HepG2 (cell line): Measurements from ENCODE around the gene VWA3B. TPM values are rescaled to one million over a fixed set of nuclear protein-coding genes. Genes with fewer than 3 reads are reported as not detected.

Experiments used
- ATAC-seq: fragments of 200-7000 bp; cut with Tn5 transposase; 3 replicates; pipeline ENCODE4 v1.9.1; 2020; ENCODE audit warnings: mild to moderate bottlenecking, moderate library complexity
- BruUV-seq: library from RNA; stranded (reverse); fragments of 400-500 nt; replicated peaks from 2 replicates; lab custom pipeline; 2021; lab: Mats Ljungman, UMichigan
- CTCF ChIA-PET: fragments of 300-600 bp; formaldehyde crosslinking; extraction: SDS; loops from one replicate; lab custom pipeline; 2021; ENCODE audit warnings: low total read pairs, inconsistent platforms, low intra/inter-chr PET ratio; lab: Yijun Ruan, JAX
- POLR2A ChIA-PET: fragments of 350-600 bp; sonication (Branson Sonifier 250); formaldehyde crosslinking; loops from one replicate; lab custom pipeline; 2020; ENCODE audit warnings: antibody characterized with exemption, inconsistent platforms; lab: Yijun Ruan, JAX
- DNase-seq: peaks from one replicate; pipeline ENCODE4 v3.0.0-alpha.2; 2015; ENCODE audit warnings: low spot score
- FAIRE-seq: peaks from 3 replicates; lab custom pipeline; 2011; peaks lifted over from hg19 to GRCh38; lab: Jason Lieb, UNC
- H2AFZ ChIP-seq: one replicate; pipeline ENCODE4 v1.6.1; 2011; ENCODE audit warnings: low read length, inconsistent platforms
- H3K27ac ChIP-seq: fragments of 300-600 bp; 3 replicates; pipeline ENCODE4 v1.8.0; 2011; ENCODE audit warnings: mixed run types, mild to moderate bottlenecking, mixed read lengths, low read length, inconsistent platforms; ENCODE audit not compliant: insufficient read depth; ENCODE audit errors: extremely low read length
- H3K27me3 ChIP-seq, 2 experiments: fragments of 200-600 bp in 1 of 2; 2 replicates in 1 of 2; 3 replicates in 1 of 2; pipeline versions ENCODE4 v1.6.0 to v1.8.0; 2011; ENCODE audit warnings: low read length in 2 of 2, mild to moderate bottlenecking in 2 of 2, moderate library complexity in 2 of 2, inconsistent platforms in 1 of 2; ENCODE audit not compliant: insufficient read depth in 2 of 2, control insufficient read depth in 1 of 2
- H3K36me3 ChIP-seq, 2 experiments: fragments of 200-600 bp in 1 of 2; replicated peaks in 1 of 2; 2 replicates in 1 of 2; 3 replicates in 1 of 2; pipeline versions ENCODE4 v1.5.1 to v1.8.0; 2011; ENCODE audit warnings: low read length in 2 of 2, inconsistent platforms in 1 of 2; ENCODE audit not compliant: insufficient read depth in 2 of 2, control insufficient read depth in 1 of 2
- H3K4me1 ChIP-seq: 2 replicates; pipeline ENCODE4 v1.5.1; 2012; ENCODE audit warnings: low read length, inconsistent platforms; ENCODE audit not compliant: insufficient read depth
- H3K4me2 ChIP-seq: 2 replicates; pipeline ENCODE4 v1.6.0; 2011; ENCODE audit warnings: low read depth, low read length, inconsistent platforms
- H3K4me3 ChIP-seq, 3 experiments: fragments of 200-600 bp in 1 of 3; sonication (generic), shearing (Covaris generic) in 1 of 3; replicated peaks in 1 of 3; 2 replicates each; pipeline ENCODE4 v1.5.1; 2011 to 2016; ENCODE audit warnings: low read length in 3 of 3, inconsistent platforms in 2 of 3, low read depth in 2 of 3, mild to moderate bottlenecking in 2 of 3, control low read depth in 1 of 3, mixed read lengths in 1 of 3; ENCODE audit not compliant: insufficient read depth in 1 of 3
- H3K79me2 ChIP-seq: one replicate; pipeline ENCODE4 v1.6.1; 2011; ENCODE audit warnings: low read length, inconsistent platforms; ENCODE audit not compliant: insufficient read depth
- H3K9ac ChIP-seq: 2 replicates; pipeline ENCODE4 v1.6.0; 2011; ENCODE audit warnings: mild to moderate bottlenecking, low read depth, low read length, inconsistent platforms; ENCODE audit not compliant: insufficient read depth
- H3K9me3 ChIP-seq: 2 replicates; pipeline ENCODE4 v1.5.1; 2012; ENCODE audit warnings: mild to moderate bottlenecking, low read length
- H4K20me1 ChIP-seq: 2 replicates; pipeline ENCODE4 v1.6.0; 2011; ENCODE audit warnings: inconsistent platforms, mild to moderate bottlenecking, low read length, moderate library complexity; ENCODE audit not compliant: insufficient read depth
- BRD4 ChIP-seq: sonication (generic); formaldehyde crosslinking; IDR thresholded peaks from 2 replicates; pipeline ENCODE4 v1.4.0; 2020; ENCODE audit warnings: missing genetic modification reagents
- BRF2 ChIP-seq: sonication (generic); formaldehyde crosslinking; IDR thresholded peaks from 2 replicates; pipeline ENCODE4 v1.8.1; 2022; ENCODE audit warnings: mild to moderate bottlenecking, missing genetic modification reagents
- DNMT3B ChIP-seq: conservative IDR thresholded peaks from 2 replicates; pipeline ENCODE4 v1.6.1; 2016; ENCODE audit warnings: missing biosample characterization, control low read depth
- JUNB ChIP-seq: sonication (generic); formaldehyde crosslinking; IDR thresholded peaks from 2 replicates; pipeline ENCODE4 v1.8.0; 2022; ENCODE audit warnings: missing genetic modification reagents, mild to moderate bottlenecking, borderline replicate concordance
- KAT7 ChIP-seq: IDR thresholded peaks from 2 replicates; pipeline ENCODE4 v1.6.1; 2018; ENCODE audit warnings: borderline replicate concordance, missing compliant biosample characterization
- KLF6 ChIP-seq: IDR thresholded peaks from 2 replicates; pipeline ENCODE4 v1.8.0; 2016; ENCODE audit warnings: missing biosample characterization, missing genetic modification reagents
- MXD1 ChIP-seq: sonication (generic); formaldehyde crosslinking; IDR thresholded peaks from 2 replicates; pipeline ENCODE4 v1.4.0; 2020; ENCODE audit warnings: mild to moderate bottlenecking, missing genetic modification reagents
- NBN ChIP-seq: fragments of 450-650 bp; conservative IDR thresholded peaks from 2 replicates; pipeline ENCODE4 v1.6.1; 2017
- NFKB2 ChIP-seq: sonication (generic); formaldehyde crosslinking; IDR thresholded peaks from 2 replicates; pipeline ENCODE4 v1.4.0; 2020; ENCODE audit warnings: missing genetic modification reagents, borderline replicate concordance
- ONECUT2 ChIP-seq: sonication (generic); formaldehyde crosslinking; IDR thresholded peaks from 2 replicates; pipeline ENCODE4 v1.4.0; 2020; ENCODE audit warnings: missing genetic modification reagents
- RBM22 ChIP-seq: fragments of 200-400 bp; formaldehyde crosslinking; optimal IDR thresholded peaks from 2 replicates; pipeline ENCODE3; 2017; ENCODE audit warnings: mild to moderate bottlenecking, low read length, moderate library complexity
- REXO4 ChIP-seq: sonication (generic); formaldehyde crosslinking; IDR thresholded peaks from 2 replicates; pipeline ENCODE4 v1.8.0; 2022; ENCODE audit warnings: missing genetic modification reagents, mild to moderate bottlenecking, borderline replicate concordance
- SOX6 ChIP-seq, 2 experiments: fragments of 450-650 bp in 1 of 2; sonication (generic) in 1 of 2; formaldehyde crosslinking in 1 of 2; IDR thresholded peaks; 2 replicates each; pipeline versions ENCODE4 v1.4.0 to v1.6.1; 2017 to 2020; ENCODE audit warnings: antibody characterized with exemption in 1 of 2, mild to moderate bottlenecking in 1 of 2, missing genetic modification reagents in 1 of 2
- SP2 ChIP-seq: sonication (generic); formaldehyde crosslinking; IDR thresholded peaks from 2 replicates; pipeline ENCODE4 v1.5.1; 2020; ENCODE audit warnings: mild to moderate bottlenecking, missing genetic modification reagents
- ZFX ChIP-seq: sonication (generic); formaldehyde crosslinking; IDR thresholded peaks from 2 replicates; pipeline ENCODE4 v1.4.0; 2020; ENCODE audit warnings: mild to moderate bottlenecking, low read depth, missing genetic modification reagents, moderate library complexity
- ZNF224 ChIP-seq: sonication (generic); formaldehyde crosslinking; IDR thresholded peaks from 2 replicates; pipeline ENCODE4 v1.5.0; 2020; ENCODE audit warnings: mild to moderate bottlenecking, missing genetic modification reagents
- ZNF543 ChIP-seq: sonication (generic); formaldehyde crosslinking; IDR thresholded peaks from 2 replicates; pipeline ENCODE4 v1.4.0; 2020; ENCODE audit warnings: mild to moderate bottlenecking, missing genetic modification reagents
- ZNF615 ChIP-seq: sonication (generic); formaldehyde crosslinking; IDR thresholded peaks from 2 replicates; pipeline ENCODE4 v1.5.0; 2020; ENCODE audit warnings: mild to moderate bottlenecking, missing genetic modification reagents, borderline replicate concordance
- ZNF670 ChIP-seq: sonication (generic); formaldehyde crosslinking; IDR thresholded peaks from 2 replicates; pipeline ENCODE4 v1.8.0; 2022; ENCODE audit warnings: mild to moderate bottlenecking, missing genetic modification reagents, borderline replicate concordance
- WGBS: methylation state at CpG from one replicate; pipeline ENCODE4 v1.1.6; 2017; ENCODE audit warnings: low lambda C conversion rate; 5-methylcytosine and 5-hydroxymethylcytosine counted together
- in situ Hi-C: cut with HindIII; loops from 2 replicates; pipeline ENCODE4 v1.10.0; 2017; ENCODE audit warnings: low pct_unique_long_range_greater_than_20kb; ENCODE audit not compliant: extremely low pct_ligation_motif_present
- intact Hi-C: fragments of 100-400 bp; cut with micrococcal nuclease; formaldehyde crosslinking; loops from one replicate; pipeline ENCODE4 v1.10.0; 2022; ENCODE audit not compliant: unreplicated experiment
- polyA plus RNA-seq, 8 experiments: library from polyadenylated mRNA; depleted of rRNA in 3 of 8; stranded (reverse) in 7 of 8; unstranded in 1 of 8; fragments of >200 nt; fragmentation: Illumina TruSeq in 4 of 8; extraction: Trizol in 4 of 8; gene quantifications; 2 replicates each; pipeline versions ENCODE4 v1.2.1 to v1.2.3, GENCODE V29; 2011 to 2016; ENCODE audit warnings: low read depth in 4 of 8, missing spikeins in 1 of 8, mixed read lengths in 1 of 8; ENCODE audit not compliant: insufficient read depth in 1 of 8
- total RNA-seq, 5 experiments: library from RNA; depleted of rRNA; stranded (reverse); fragments of >200 nt; fragmentation: Illumina TruSeq; extraction: Trizol; gene quantifications; 2 replicates each; pipeline ENCODE4 v1.2.3, GENCODE V29; 2016; ENCODE audit warnings: low read depth in 1 of 5
- TF ChIP-seq, protein P1 (sequence below): sonication (generic); formaldehyde crosslinking; IDR thresholded peaks from 2 replicates; pipeline ENCODE4 v1.8.1; 2023; ENCODE audit warnings: missing genetic modification reagents, mild to moderate bottlenecking, borderline replicate concordance

Gene VWA3B
- total and polyA plus RNA-seq, 2 of the 13 experiments (the other 11 are each of a cell fraction or from before 2014, with no cell fraction given), result not detected

- in situ Hi-C loops, result no loop called here
- no peak for DNase-seq
- Histone ChIP-seq H4K20me1 (no peaks in the 10 kb centered on the region), H3K27me3 (peaks cover under 1 to 43% of the 10 kb centered on the region in 2 experiments; a peak in 4 of 5 replicates), H3K4me3 (no peak overlapping the region), H3K27ac (no peak overlapping the region), H3K9ac (no peak overlapping the region), H3K4me1 (no peaks in the 10 kb centered on the region), H3K4me2 (no peak overlapping the region), H2AFZ (no peak overlapping the region), H3K36me3 (no peaks in the 10 kb centered on the region), H3K79me2 (no peaks in the 10 kb centered on the region), H3K9me3 (no peaks in the 10 kb centered on the region)
- no peak for TF ChIP-seq NBN
- no peak for TF ChIP-seq SOX6 (IDR thresholded peaks at IDR 0.05)
- TF ChIP-seq SOX6 (CRISPR knock-in tag; IDR thresholded peaks at IDR 0.05), result no peak
- TF ChIP-seq REXO4 (CRISPR knock-in tag), result no peak
- no peak for TF ChIP-seq KLF6 (CRISPR knock-in tag)
- no peak for TF ChIP-seq RBM22
- no peak for TF ChIP-seq BRD4 (CRISPR knock-in tag)
- TF ChIP-seq ZNF543, result no peak
- no peak for TF ChIP-seq ONECUT2
- TF ChIP-seq SP2 (CRISPR knock-in tag), result no peak
- CTCF ChIA-PET, result no interaction called here
- FAIRE-seq, result no peak
- no peak for ATAC-seq
- 3% methylated on average over 2 of the region's 2 CpGs for WGBS
- intact Hi-C loops, result no loop called here
- BruUV-seq, result no TSS peak
- POLR2A ChIA-PET, result no interaction called here
Measured at GRCh38 chr2:98177286-98177685, 90.3 kb downstream of the VWA3B start.

GRCh38 chr2:98177986-98178385, 91.0 kb downstream of the VWA3B start:
- Histone ChIP-seq H3K9ac (no peak overlapping the region), H2AFZ (no peak overlapping the region), H3K4me2 (no peak overlapping the region), H3K79me2 (no peaks in the 10 kb centered on the region), H3K27me3 (peaks cover 0 to 39% of the 10 kb centered on the region in 2 experiments; a peak in 4 of 5 replicates), H3K4me3 (no peak overlapping the region), H4K20me1 (no peaks in the 10 kb centered on the region), H3K27ac (no peak overlapping the region), H3K9me3 (no peaks in the 10 kb centered on the region), H3K4me1 (no peaks in the 10 kb centered on the region), H3K36me3 (no peaks in the 10 kb centered on the region)
- intact Hi-C loops (no loop called here), in situ Hi-C loops (no loop called here)
- BruUV-seq, result no TSS peak
- FAIRE-seq (no peak), ATAC-seq (no peak), DNase-seq (no peak)
- ChIA-PET CTCF (no interaction called here), POLR2A (no interaction called here)
- 5% methylated on average over 6 of the region's 6 CpGs for WGBS
- TF ChIP-seq ZNF224 (no peak), ZFX (CRISPR knock-in tag) (no peak), JUNB (no peak), DNMT3B (no peak), NFKB2 (CRISPR knock-in tag) (no peak), ZNF670 (CRISPR knock-in tag) (no peak), BRF2 (CRISPR knock-in tag) (no peak), ZNF615 (CRISPR knock-in tag) (no peak), MXD1 (CRISPR knock-in tag) (no peak), KAT7 (CRISPR knock-in tag) (no peak)
- TF ChIP-seq, protein P1, sequence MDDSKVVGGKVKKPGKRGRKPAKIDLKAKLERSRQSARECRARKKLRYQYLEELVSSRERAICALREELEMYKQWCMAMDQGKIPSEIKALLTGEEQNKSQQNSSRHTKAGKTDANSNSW (CRISPR knock-in tag), result no peak
